Occipital lobe (tissue), 2 donors: ENCODE measurements around the gene GATAD2A. TPM values are rescaled to one million over a fixed set of nuclear protein-coding genes. Genes with fewer than 3 reads are reported as not detected.

Source experiments
- DNase-seq: peaks from one replicate; lab custom pipeline; 2025; lab: John Stamatoyannopoulos, UW
- total RNA-seq: library from RNA; depleted of rRNA; stranded (reverse); fragments of >200 nt; gene quantifications from one replicate; pipeline ENCODE4 v1.2.3, GENCODE V29; 2014

GATAD2A gene
- total RNA-seq, 1 donor from 2014 or later, result 14.2 TPM

DNA sequence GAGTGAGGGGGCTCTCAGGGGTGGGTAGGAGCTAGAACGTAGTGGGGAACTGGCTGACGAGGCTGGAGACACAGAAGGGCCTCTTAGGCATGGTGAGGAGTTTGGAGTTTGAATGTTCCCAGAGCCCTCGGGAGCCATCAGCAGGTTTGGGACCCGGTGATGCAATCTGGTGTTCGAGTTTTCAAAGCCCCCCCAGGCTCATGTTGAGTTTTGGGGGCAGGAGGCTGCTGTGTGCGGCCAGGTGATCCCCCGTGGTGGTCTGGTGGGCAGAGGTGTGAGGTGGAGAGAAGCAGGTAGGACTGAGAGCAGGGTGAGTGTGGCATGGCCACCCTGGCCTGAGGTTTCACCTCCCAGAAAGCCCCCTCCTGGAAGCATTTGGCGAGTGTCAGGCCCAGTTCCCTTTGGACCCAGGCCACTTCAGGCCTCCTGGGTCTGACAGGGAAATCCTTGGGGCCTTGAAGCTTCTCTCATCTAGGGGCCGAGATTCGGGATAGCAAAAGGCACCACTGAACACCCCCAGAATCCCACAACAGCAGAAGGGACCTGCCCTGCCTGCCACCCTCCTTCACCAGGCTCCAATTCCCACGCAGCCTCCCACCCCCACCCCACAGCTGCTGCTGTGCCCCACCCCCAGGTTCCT, 124.4 kb downstream of the GATAD2A start:
- DNase-seq, result no peak

- DNase-seq, result peak; percentile 24
Observed at GRCh38 chr19:19530423-19530804, 124.9 kb downstream of the GATAD2A start.

- DNase-seq, result no peak
Observed at GRCh38 chr19:19530889-19531288, 125.4 kb downstream of the GATAD2A start.

- DNase-seq, result peak; percentile 57
Observed at GRCh38 chr19:19531951-19532805, 126.7 kb downstream of the GATAD2A start.

DNA sequence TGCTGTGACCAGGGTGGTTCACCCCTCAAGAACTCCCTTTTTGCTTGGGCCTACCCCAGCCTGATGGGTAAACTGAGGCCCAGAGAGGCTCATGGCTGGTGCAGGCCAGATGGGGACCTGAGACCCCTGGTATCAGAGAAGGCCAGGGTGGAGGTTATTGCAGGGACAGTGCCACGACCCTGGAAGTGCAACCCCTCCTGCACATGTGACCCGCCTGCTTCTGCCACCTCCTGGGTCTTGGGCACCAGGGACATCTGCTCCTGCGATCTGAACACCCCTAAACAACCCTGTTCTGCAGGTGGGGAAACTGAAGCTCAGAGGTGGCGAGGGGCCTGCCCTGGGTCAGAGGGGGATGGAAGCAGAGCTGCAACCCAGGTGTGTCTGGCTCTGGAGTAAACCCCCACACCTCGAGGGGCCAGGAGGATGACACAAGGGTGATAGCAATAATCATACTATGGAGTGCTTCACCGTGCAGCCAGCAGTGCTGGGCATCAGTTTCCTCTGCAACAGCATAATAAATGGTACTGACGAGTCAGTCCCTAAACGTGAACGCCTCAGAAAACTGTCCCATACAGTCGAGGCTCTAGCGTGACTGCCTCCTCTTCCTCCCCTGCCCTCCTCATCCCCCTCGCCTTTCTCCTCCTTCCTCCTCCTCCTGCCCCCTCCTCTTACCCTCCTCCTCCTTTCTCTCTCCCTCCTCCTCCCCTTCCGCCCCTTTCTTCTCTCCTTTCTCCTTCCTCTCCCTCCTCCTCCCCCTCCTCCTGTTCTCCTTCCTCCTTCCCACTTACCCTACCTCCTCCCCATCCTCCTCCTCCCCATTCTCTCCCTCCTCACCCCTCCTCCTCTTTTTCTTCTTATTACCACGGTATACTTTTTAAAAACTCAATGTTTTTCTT, 127.6 kb downstream of the GATAD2A start:
- no peak for DNase-seq

DNA sequence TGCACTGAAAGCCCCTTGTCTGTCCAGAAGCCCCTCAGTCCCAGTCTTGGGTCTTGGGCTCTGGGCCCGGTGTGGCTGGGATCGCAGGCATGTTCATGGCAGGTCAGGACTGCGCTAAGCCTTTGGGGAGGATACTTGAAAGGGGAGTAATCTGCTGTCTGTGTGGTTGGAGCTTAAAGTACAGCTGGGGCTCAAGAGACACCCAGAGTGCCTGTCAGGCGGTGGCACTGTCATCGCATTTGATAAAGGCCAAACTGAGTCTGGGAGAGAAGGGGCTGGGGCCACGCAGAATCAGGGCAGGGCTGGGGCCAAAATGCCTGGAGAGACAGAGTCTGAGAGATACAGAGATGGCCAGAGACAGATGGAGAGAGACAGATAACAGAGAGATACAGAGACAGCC, 128.4 kb downstream of the GATAD2A start:
- DNase-seq, result no peak

DNA sequence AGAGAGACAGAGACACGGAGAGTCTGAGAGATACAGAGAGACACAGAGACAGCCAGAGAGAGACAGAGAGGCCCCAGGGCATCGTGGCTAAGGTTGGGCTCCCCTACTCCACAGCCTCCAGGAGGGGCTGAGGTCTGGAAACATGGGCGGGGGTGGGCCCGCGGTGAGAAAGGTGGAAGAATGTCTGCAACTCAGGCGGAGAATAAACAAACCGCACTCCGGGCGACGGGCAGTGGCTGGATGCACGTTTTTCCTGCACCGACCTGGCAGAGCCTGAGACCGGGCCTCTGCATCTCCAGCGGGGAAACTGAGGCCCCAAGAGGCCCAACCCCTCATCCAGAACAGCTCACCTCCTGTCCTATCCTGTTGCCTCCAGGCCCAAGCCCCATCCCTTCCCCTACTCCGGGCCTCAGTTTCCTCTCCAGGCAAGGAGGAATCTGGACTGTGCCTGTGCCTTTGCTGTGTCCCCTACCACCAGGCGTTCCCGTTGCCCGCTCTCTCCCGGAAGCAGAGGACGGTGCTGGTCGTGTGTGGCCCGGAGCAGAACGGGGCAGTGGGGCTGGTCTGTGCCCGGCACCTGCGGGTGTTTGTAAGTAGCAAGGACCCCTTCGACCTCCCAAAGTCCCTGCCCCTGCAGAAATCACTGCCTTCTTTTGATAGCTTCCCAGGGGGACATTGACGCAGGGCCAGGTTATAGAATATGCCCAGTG, 129.2 kb downstream of the GATAD2A start:
- no peak for DNase-seq

DNA sequence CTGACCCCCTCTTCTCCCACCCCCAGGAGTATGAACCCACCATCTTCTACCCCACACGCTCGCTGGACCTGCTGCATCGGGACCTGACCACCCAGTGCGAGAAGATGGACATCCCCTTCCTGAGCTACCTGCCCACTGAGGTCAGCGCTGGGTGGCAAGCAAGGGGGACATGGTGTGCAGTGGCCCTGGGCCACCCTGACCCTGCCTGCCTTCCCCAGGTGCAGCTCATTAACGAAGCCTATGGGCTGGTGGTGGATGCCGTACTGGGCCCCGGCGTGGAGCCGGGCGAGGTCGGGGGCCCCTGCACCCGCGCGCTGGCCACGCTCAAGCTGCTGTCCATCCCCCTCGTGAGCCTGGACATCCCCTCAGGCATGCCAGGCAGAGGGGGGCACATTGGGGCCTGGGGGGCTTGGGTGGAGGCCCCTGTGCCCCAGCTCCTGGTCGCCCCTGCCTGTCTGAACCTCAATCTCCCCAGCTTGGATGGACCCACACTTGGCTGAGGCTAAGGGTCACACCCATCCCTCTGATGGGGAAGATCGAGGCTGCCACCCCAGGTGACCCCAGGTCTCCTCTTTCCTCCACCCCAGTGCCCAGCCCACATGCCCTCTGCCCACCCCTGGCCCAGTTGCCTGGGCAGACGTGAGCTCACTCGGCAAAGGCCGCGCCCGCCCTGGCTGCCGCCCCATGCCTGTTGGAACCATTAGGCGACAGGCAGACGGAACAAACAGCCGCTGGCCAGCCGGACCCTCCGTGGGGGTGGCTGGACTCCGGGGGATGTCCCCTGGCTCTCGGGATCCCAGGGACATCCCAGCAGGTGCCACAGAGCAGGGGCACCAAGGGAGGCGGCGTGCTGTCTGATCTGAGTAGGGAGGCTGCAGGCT, 130.1 kb downstream of the GATAD2A start:
- DNase-seq, result no peak

GRCh38 chr19:19537075-19538048, 131.9 kb downstream of the GATAD2A start:
- DNase-seq, result no peak

DNA sequence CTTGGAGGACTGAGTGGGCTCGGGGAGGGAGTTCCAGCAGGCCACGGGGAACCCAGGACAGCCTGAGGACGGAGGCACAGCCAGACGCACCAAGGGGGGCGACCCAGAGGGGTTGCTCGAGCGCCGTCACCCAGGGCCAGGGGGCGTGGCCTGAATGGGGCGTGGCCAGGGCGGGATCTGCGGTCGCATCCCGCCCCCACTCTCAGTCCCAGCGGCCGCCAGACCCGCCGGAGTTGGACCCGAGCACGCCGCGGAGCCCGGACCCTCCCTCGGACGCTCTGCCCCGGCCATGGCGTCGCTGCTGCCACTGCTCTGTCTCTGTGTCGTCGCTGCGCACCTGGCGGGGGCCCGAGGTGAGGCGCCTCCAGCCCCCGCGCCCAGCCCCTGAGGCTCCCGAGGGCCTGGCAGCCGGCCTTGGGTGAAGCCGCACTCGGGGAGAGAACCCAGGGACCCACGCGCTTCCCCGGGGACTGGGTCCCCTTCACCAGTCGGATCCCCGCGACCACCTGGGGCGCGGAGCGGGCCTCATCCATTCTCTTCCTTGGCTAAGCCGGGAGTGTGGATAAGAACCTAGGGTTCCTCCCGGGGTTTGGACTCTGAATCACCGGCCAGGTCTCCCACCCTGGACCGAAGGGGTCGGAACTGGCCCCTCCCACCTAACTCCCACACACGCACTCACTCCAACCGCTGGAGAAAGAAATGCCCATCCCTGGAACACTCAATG, 132.7 kb downstream of the GATAD2A start, which contains the start of gene CILP2:
Gene CILP2 (plus strand): TSS at position 205 of the 724 bp plus-strand sequence. CDS start 85 bp downstream, at position 290.
- no peak for DNase-seq

DNA sequence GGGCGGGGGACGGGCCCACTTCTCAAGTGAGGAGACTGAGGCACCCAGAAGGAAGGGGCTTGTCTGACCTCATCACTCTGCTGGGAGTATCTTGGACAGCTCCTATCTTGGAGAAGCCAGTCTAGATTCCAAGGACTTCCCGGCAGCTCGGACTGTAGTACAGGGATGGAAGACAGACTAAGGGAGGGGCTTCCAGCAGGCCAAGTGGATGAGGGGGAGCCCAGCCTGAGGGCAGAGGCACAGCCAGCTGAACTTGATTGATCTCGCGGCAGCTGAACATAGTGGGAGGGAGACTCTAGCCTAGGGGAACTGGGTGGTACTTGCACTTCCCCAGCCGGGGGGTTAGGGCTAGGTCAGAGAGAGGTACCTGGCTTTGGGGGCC, 133.3 kb downstream of the GATAD2A start:
- no peak for DNase-seq

DNA sequence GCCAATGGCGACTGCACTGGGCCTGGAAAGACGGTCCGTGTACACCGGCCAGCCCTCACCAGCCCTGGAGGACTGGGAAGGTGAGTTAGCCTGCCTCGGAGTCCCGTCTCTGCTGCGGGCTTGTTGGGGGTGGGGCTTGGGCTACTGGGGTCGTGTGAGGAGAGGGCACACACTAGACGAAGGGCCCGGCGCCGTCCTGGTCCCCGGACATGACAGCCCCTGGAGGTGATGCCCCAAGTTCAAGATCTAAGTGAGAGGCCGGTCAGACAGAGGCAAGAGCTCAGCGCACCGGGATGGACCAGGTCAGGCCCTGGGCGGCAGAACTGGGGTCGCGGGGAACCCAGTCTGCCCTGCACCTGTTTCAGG, 134.2 kb downstream of the GATAD2A start:
- DNase-seq, result no peak

- no peak for DNase-seq
Observed at GRCh38 chr19:19540064-19540714, 134.7 kb downstream of the GATAD2A start.

GRCh38 chr19:19540715-19541515, 135.4 kb downstream of the GATAD2A start:
- no peak for DNase-seq

DNA sequence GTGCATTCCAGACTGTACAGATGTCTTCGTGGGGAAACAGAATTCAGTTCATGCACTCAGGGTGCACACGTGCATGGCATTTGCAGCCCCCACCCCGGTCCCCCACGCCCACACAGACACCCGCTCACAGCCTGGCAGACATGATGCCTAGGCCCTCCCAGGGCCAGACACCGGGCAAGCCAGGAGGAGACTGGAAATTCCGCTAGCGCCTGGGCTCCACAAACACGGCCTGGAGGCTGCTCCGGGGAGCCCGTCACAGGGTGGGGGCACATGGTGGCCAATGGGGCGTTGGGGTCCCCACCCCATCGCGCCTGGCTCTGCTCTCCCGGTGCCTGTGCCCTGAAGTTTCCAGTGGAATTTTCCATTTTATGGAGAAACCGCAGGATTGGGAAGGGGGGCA, 136.1 kb downstream of the GATAD2A start:
- no peak for DNase-seq

DNA sequence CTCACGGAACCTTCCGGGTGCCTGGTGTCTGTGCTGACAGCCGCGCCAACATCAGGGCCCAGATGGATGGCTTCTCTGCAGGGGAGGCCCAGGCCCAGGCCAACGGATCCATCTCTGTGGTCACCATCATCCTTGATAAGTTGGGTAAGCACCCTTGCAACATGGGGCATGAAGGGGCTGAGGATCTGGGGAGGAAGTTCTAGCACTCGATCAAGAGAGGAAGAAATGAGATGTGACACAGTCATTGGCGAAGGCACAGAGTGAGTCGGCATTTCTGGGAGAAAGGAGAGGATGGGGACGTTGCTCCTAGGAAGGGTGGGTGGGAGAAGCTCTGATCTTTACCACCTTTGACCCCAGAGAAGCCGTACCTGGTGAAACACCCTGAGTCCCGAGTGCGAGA, 137.0 kb downstream of the GATAD2A start:
- no peak for DNase-seq

GRCh38 chr19:19543101-19543500, 137.6 kb downstream of the GATAD2A start:
- DNase-seq, result no peak
